GM19324 (cell line): ENCODE data around the gene MRGPRD.
"Not testable (repeated sequence)": the region's sequence is repeated elsewhere in the genome, so short reads cannot be mapped to it uniquely, and the experiment has no call there.

ENCODE experiments used
- ATAC-seq: cut with Tn5 transposase; IDR thresholded peaks from one replicate; pipeline ENCODE4 v1.9.1; 2021; ENCODE audit warnings: mild to moderate bottlenecking, moderate library complexity; ENCODE audit not compliant: unreplicated experiment, low FRiP score

MRGPRD gene

DNA sequence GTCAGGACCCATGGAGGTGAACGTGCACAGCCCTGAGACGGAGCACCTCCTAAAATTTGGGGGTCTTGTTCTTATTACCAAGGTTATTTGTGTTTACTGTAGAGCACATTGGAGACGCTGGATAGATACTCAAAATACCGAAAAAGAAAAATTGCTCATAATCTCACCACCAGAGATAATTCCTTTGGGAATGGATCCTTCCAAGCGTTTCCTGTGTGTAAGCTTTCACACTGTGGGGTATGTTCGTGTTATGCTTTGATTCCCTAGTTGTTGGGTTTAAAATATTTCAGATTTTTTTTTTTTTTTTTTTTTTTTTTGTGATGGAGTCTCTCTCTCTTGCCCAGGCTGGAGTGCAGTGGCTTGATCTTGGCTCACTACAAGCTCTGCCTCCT, 14.1 kb upstream of the MRGPRD start:
- ATAC-seq, result no peak

- ATAC-seq, result no peak
These were observed 13.5 kb upstream of the MRGPRD start for GRCh38 chr11:68994161-68994893.

- ATAC-seq, result no peak
These were observed 12.8 kb upstream of the MRGPRD start for GRCh38 chr11:68993546-68993945.

GRCh38 chr11:68992743-68993255, 12.0 kb upstream of the MRGPRD start:
- ATAC-seq, result no peak

- no peak for ATAC-seq
These were observed 10.4 kb upstream of the MRGPRD start for GRCh38 chr11:68990995-68991780.

- no peak for ATAC-seq
These were observed 9.3 kb upstream of the MRGPRD start for GRCh38 chr11:68989936-68990606.

DNA sequence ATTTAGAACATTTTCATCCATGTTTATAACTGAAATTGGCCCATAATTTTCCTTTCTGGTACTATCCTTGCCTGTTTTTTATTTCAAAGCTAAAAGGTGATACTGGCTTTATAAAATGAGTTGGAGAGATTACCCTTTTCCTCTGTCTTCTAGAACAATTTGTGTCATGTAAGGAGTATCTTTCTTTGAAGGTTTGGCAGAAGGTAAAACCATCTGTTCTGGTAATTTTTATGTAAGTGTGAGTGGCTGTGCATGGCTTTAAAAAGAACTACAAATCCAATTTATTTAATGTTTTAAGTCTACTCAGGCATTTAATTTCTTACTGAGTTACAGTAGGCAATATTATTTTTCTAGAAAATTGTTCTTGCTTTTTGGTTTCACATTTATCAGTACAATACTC, 7.7 kb upstream of the MRGPRD start:
- no peak for ATAC-seq

DNA sequence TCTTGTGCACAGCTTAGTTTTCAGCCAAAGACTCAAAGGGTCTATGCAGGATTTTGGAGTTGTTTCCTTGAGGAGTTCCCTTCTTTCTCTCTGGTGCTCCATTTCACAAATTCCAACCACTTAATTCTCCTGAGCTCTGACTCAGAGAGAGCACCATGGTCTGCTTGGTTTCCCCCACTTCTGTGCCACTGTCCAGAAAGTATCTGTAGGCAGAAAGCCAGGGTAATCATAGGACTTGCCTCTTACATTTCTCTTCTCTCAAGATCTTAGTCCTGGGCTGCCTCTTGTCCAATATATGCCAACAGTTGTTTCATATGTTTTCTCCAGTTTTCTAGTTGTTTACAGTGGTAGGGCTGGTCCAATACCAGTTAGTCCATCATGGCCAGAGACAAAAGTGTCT, 6.4 kb upstream of the MRGPRD start:
- no peak for ATAC-seq

GRCh38 chr11:68983801-68984200, 3.0 kb upstream of the MRGPRD start:
- no peak for ATAC-seq

GRCh38 chr11:68982134-68982533, 1.3 kb upstream of the MRGPRD start:
- no peak for ATAC-seq

- ATAC-seq, result no peak
These were observed 633 bp downstream of the MRGPRD start for GRCh38 chr11:68979931-68980775.

DNA sequence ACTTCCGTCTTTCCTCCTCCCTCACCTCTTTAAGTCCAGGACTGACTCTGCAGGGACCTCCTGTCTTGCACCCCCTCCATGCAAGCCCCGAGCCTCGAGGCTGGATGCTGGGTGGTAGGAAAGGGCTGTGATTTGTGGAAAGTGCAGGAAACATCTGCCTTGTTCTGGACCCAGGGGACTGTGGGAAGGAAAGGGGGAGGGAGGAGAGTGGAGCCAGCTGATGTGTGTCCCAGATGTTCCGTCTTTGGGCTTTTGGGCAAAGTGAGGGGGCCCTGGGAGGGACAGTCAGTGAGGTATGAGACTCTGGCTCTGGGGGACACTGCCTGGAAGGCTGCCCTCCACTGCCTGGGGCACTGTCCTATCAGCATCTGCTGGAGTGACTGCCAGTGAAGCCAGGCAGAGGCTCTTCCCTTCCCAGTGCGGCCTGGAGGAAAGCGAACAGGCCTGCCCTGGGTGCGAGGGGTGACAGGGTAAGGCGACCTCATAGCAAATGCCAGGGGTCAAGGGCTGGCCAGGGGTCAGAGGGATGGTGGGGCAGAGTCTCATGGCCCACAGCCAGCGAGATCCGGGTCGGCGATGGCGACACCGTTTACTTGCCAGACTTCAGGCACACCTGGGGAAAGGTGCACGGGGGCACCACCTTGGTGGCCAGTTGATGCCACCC, 1.7 kb downstream of the MRGPRD start:
- ATAC-seq, result no peak

DNA sequence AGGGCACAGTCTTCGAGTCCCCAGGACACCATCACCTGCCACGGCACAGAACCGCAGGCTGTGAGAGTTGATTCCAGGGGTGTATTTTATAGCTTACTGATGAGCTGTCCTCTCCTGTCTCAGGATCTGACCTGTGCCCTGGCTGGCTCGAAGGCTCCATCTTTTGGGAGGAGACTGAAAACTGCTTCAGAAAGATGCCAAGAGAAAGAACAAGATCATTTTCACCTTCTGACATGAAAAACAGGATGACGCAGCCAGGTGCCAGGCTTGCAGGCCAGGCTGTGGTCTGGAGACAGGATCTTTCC, 2.2 kb downstream of the MRGPRD start:
- no peak for ATAC-seq

- no peak for ATAC-seq
These were observed 2.8 kb downstream of the MRGPRD start for GRCh38 chr11:68977781-68978625.

- ATAC-seq, result no peak
These were observed 4.2 kb downstream of the MRGPRD start for GRCh38 chr11:68976563-68976962.

GRCh38 chr11:68976095-68976494, 4.7 kb downstream of the MRGPRD start:
- ATAC-seq, result no peak

- no peak for ATAC-seq
These were observed 6.2 kb downstream of the MRGPRD start for GRCh38 chr11:68974421-68975194.

DNA sequence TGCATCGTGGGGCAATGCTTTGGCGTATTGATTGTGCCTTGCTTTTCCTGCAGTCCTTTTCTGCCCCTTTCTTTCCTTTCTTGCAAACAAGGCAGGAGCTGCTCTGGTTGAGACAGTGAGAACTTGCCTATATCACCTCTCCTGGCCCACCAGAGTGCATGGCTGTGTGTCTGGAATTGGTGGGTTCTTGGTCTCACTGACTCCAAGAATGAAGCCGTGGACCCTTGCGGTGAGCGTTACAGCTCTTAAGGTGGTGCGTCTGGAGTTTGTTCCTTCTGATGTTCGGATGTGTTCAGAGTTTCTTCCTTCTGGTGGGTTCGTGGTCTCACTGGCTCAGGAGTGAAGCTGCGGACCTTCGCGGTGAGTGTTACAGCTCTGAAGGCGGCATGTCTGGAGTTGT, 7.1 kb downstream of the MRGPRD start:
- ATAC-seq, result not testable (repeated sequence)
